ENCODE results near the gene ARSK.

Gene ARSK

DNA sequence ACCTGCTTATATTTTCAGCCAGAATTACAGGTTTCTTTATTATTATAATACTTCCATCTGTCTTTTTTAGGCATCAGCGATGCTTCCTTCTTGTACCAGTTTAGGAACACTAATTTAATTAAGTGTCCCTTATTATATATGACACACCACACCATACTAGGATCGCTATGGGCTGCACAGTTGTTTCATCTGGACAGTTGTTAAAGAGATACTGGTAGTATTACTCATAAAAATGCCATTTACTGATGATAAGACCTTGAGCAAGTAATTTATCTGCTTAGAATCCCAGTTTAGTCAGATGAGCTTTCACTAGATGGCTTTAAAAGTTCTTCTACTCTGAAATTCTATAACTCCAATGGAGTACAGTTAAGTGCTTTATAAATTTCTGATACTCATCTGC lies 17.1 kb downstream of the ARSK start:
- H2BK120ac ChIP-seq (ENCODE audit: insufficient read depth, low read length, poor library complexity), result no peak overlapping the region
- no peak overlapping the region for H4K8ac ChIP-seq (ENCODE audit: low read depth, low read length)
- H3K18ac ChIP-seq (ENCODE audit: low read length), result no peak overlapping the region
- H2BK5ac ChIP-seq (ENCODE audit: low read depth, low read length, poor library complexity), result no peak overlapping the region
- no peak overlapping the region for H3K9ac ChIP-seq (ENCODE audit: low read length)
- no peak overlapping the region for H3K23ac ChIP-seq (ENCODE audit: low read length)
- no peak overlapping the region for H2AK5ac ChIP-seq (ENCODE audit: low read length)
- DNase-seq, result peak; percentile 61 to 86
- H3K9me3 ChIP-seq (ENCODE audit: insufficient read depth, low read depth, low read length), result no peaks in the 10 kb centered on the region
- no peaks in the 10 kb centered on the region for H3K79me2 ChIP-seq (ENCODE audit: control insufficient read depth, insufficient read depth, low read length, poor library complexity)
- no peak overlapping the region for H2AFZ ChIP-seq (ENCODE audit: insufficient read depth, low read length, poor library complexity)
- no peak overlapping the region for H3K27ac ChIP-seq (ENCODE audit: low read depth, low read length)
- H3K79me1 ChIP-seq (ENCODE audit: low read length), result no peaks in the 10 kb centered on the region
- H4K91ac ChIP-seq (ENCODE audit: low read depth, low read length), result no peak overlapping the region
- no peak overlapping the region for H3K4me3 ChIP-seq (ENCODE audit: low read depth, low read length)
- H3K27me3 ChIP-seq (ENCODE audit: insufficient read depth, low read length), result no peaks in the 10 kb centered on the region
- no peaks in the 10 kb centered on the region for H3K4me1 ChIP-seq (ENCODE audit: control insufficient read depth in 1 of 2, insufficient read depth in 2 of 2, low read length in 2 of 2)
- no peak overlapping the region for H3K14ac ChIP-seq (ENCODE audit: low read length)
- no peak overlapping the region for H3K4ac ChIP-seq (ENCODE audit: low read depth, low read length)
- no peak overlapping the region for H3K4me2 ChIP-seq (ENCODE audit: low read length)
- no peak overlapping the region for H4K12ac ChIP-seq (ENCODE audit: low read depth, low read length)
- no CpG with 5 or more reads among the region's 2 CpGs for WGBS (ENCODE audit: extremely low coverage, insufficient coverage, insufficient read length)
- H3K36me3 ChIP-seq (ENCODE audit: control insufficient read depth in 1 of 2, insufficient read depth in 2 of 2, low read length in 2 of 2), result no peaks in the 10 kb centered on the region
- H2BK12ac ChIP-seq (ENCODE audit: low read length), result no peak overlapping the region

DNA sequence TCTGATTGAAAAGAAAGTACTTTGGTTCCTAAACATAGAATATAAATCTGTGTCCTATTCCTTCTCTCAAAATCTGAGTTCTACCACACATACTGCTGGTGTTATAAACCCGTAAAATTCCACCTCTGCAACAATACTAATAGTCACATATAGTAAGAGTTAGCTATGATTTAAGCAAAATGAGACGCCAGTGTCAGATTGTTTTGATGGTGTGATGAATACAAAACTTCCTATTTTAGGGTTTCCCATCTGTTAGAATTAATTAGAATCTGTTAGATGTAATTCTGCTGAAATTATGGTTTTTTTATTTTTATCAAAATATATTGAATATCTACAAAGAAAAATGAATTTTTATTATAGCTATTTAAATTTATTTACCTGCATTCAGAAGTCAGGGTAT lies 26.7 kb downstream of the ARSK start:
- H2BK5ac ChIP-seq (ENCODE audit: low read depth, low read length, poor library complexity), result no peak overlapping the region
- H3K14ac ChIP-seq (ENCODE audit: low read length), result no peak overlapping the region
- H4K12ac ChIP-seq (ENCODE audit: low read depth, low read length), result no peak overlapping the region
- H3K4me2 ChIP-seq (ENCODE audit: low read length), result no peak overlapping the region
- H3K79me1 ChIP-seq (ENCODE audit: low read length), result no peaks in the 10 kb centered on the region
- no peak overlapping the region for H3K27ac ChIP-seq (ENCODE audit: low read depth, low read length)
- no peaks in the 10 kb centered on the region for H3K4me1 ChIP-seq (ENCODE audit: control insufficient read depth in 1 of 2, insufficient read depth in 2 of 2, low read length in 2 of 2)
- H3K18ac ChIP-seq (ENCODE audit: low read length), result no peak overlapping the region
- no peaks in the 10 kb centered on the region for H3K27me3 ChIP-seq (ENCODE audit: insufficient read depth, low read length)
- no peak overlapping the region for H3K4me3 ChIP-seq (ENCODE audit: low read depth, low read length)
- H2AK5ac ChIP-seq (ENCODE audit: low read length), result no peak overlapping the region
- WGBS (ENCODE audit: extremely low coverage, insufficient coverage, insufficient read length), result no CpG with 5 or more reads among the region's 2 CpGs
- no peak overlapping the region for H2BK120ac ChIP-seq (ENCODE audit: insufficient read depth, low read length, poor library complexity)
- no peak for DNase-seq
- H4K8ac ChIP-seq (ENCODE audit: low read depth, low read length), result no peak overlapping the region
- H3K23ac ChIP-seq (ENCODE audit: low read length), result no peak overlapping the region
- no peak overlapping the region for H4K91ac ChIP-seq (ENCODE audit: low read depth, low read length)
- H3K79me2 ChIP-seq (ENCODE audit: control insufficient read depth, insufficient read depth, low read length, poor library complexity), result no peaks in the 10 kb centered on the region
- no peak overlapping the region for H2AFZ ChIP-seq (ENCODE audit: insufficient read depth, low read length, poor library complexity)
- H2BK12ac ChIP-seq (ENCODE audit: low read length), result no peak overlapping the region
- no peaks in the 10 kb centered on the region for H3K36me3 ChIP-seq (ENCODE audit: control insufficient read depth in 1 of 2, insufficient read depth in 2 of 2, low read length in 2 of 2)
- no peak overlapping the region for H3K9ac ChIP-seq (ENCODE audit: low read length)
- no peaks in the 10 kb centered on the region for H3K9me3 ChIP-seq (ENCODE audit: insufficient read depth, low read depth, low read length)
- no peak overlapping the region for H3K4ac ChIP-seq (ENCODE audit: low read depth, low read length)

GRCh38 chr5:95583992-95584391 lies 29.1 kb downstream of the ARSK start:
- no peak overlapping the region for H2AK5ac ChIP-seq (ENCODE audit: low read length)
- no peaks in the 10 kb centered on the region for H3K9me3 ChIP-seq (ENCODE audit: insufficient read depth, low read depth, low read length)
- H3K4me2 ChIP-seq (ENCODE audit: low read length), result no peak overlapping the region
- no peak overlapping the region for H3K27ac ChIP-seq (ENCODE audit: low read depth, low read length)
- H3K18ac ChIP-seq (ENCODE audit: low read length), result no peak overlapping the region
- no peak for DNase-seq
- H2AFZ ChIP-seq (ENCODE audit: insufficient read depth, low read length, poor library complexity), result no peak overlapping the region
- no peak overlapping the region for H4K12ac ChIP-seq (ENCODE audit: low read depth, low read length)
- H3K9ac ChIP-seq (ENCODE audit: low read length), result no peak overlapping the region
- no peaks in the 10 kb centered on the region for H3K4me1 ChIP-seq (ENCODE audit: control insufficient read depth in 1 of 2, insufficient read depth in 2 of 2, low read length in 2 of 2)
- WGBS (ENCODE audit: extremely low coverage, insufficient coverage, insufficient read length), result no CpG with 5 or more reads among the region's 1 CpG
- no peaks in the 10 kb centered on the region for H3K79me1 ChIP-seq (ENCODE audit: low read length)
- no peak overlapping the region for H2BK120ac ChIP-seq (ENCODE audit: insufficient read depth, low read length, poor library complexity)
- H3K4me3 ChIP-seq (ENCODE audit: low read depth, low read length), result no peak overlapping the region
- H2BK5ac ChIP-seq (ENCODE audit: low read depth, low read length, poor library complexity), result no peak overlapping the region
- no peak overlapping the region for H4K91ac ChIP-seq (ENCODE audit: low read depth, low read length)
- no peak overlapping the region for H4K8ac ChIP-seq (ENCODE audit: low read depth, low read length)
- H3K23ac ChIP-seq (ENCODE audit: low read length), result no peak overlapping the region
- no peaks in the 10 kb centered on the region for H3K27me3 ChIP-seq (ENCODE audit: insufficient read depth, low read length)
- H3K4ac ChIP-seq (ENCODE audit: low read depth, low read length), result no peak overlapping the region
- no peak overlapping the region for H3K14ac ChIP-seq (ENCODE audit: low read length)
- no peaks in the 10 kb centered on the region for H3K79me2 ChIP-seq (ENCODE audit: control insufficient read depth, insufficient read depth, low read length, poor library complexity)
- H3K36me3 ChIP-seq (ENCODE audit: control insufficient read depth in 1 of 2, insufficient read depth in 2 of 2, low read length in 2 of 2), result no peaks in the 10 kb centered on the region
- no peak overlapping the region for H2BK12ac ChIP-seq (ENCODE audit: low read length)

GRCh38 chr5:95590880-95591279 lies 36.0 kb downstream of the ARSK start:
- Histone ChIP-seq H3K4me2 (ENCODE audit: low read length) (no peak overlapping the region), H3K4me1 (ENCODE audit: control insufficient read depth in 1 of 2, insufficient read depth in 2 of 2, low read length in 2 of 2) (no peaks in the 10 kb centered on the region)

More at GRCh38 chr5:95590880-95591279, 36.0 kb downstream of the ARSK start:
- Histone ChIP-seq H4K12ac (ENCODE audit: low read depth, low read length) (no peak overlapping the region), H3K9ac (ENCODE audit: low read length) (no peak overlapping the region), H3K4me3 (ENCODE audit: low read depth, low read length) (no peak overlapping the region), H3K23ac (ENCODE audit: low read length) (no peak overlapping the region), H2BK5ac (ENCODE audit: low read depth, low read length, poor library complexity) (no peak overlapping the region), H3K79me1 (ENCODE audit: low read length) (no peaks in the 10 kb centered on the region), H3K27ac (ENCODE audit: low read depth, low read length) (no peak overlapping the region), H3K14ac (ENCODE audit: low read length) (no peak overlapping the region), H2BK12ac (ENCODE audit: low read length) (no peak overlapping the region), H3K36me3 (ENCODE audit: control insufficient read depth in 1 of 2, insufficient read depth in 2 of 2, low read length in 2 of 2) (no peaks in the 10 kb centered on the region), H3K27me3 (ENCODE audit: insufficient read depth, low read length) (no peaks in the 10 kb centered on the region), H2BK120ac (ENCODE audit: insufficient read depth, low read length, poor library complexity) (no peak overlapping the region), H3K9me3 (ENCODE audit: insufficient read depth, low read depth, low read length) (no peaks in the 10 kb centered on the region), H2AFZ (ENCODE audit: insufficient read depth, low read length, poor library complexity) (no peak overlapping the region), H4K8ac (ENCODE audit: low read depth, low read length) (no peak overlapping the region), H4K91ac (ENCODE audit: low read depth, low read length) (no peak overlapping the region), H3K79me2 (ENCODE audit: control insufficient read depth, insufficient read depth, low read length, poor library complexity) (no peaks in the 10 kb centered on the region), H2AK5ac (ENCODE audit: low read length) (no peak overlapping the region), H3K18ac (ENCODE audit: low read length) (no peak overlapping the region), H3K4ac (ENCODE audit: low read depth, low read length) (no peak overlapping the region)
- WGBS (ENCODE audit: extremely low coverage, insufficient coverage, insufficient read length), result no CpG with 5 or more reads among the region's 1 CpG
- DNase-seq, result peak in 1 of 2 donors; percentile 50
